GM23338 (cell line): ENCODE data around the gene PCBP2. TPM values are rescaled to one million over a fixed set of nuclear protein-coding genes. Genes with fewer than 3 reads are reported as not detected.

Experiments used
- ATAC-seq: fragments of 200-7000 bp; cut with Tn5 transposase; 3 replicates; pipeline ENCODE4 v1.9.1; 2020
- DNase-seq: peaks from one replicate; pipeline ENCODE4 v3.0.0-alpha.2; 2015; ENCODE audit warnings: low spot score
- H2AFZ ChIP-seq: fragments of 200-600 bp; sonication (generic); 2 replicates; pipeline ENCODE4 v1.8.0; 2016; ENCODE audit warnings: antibody characterized with exemption, mild to moderate bottlenecking, moderate library complexity
- H3F3A ChIP-seq: fragments of 200-600 bp; sonication (generic); replicated peaks from 2 replicates; pipeline ENCODE4 v1.8.0; 2017; ENCODE audit warnings: antibody characterized with exemption, mixed run types, low read depth
- H3K27ac ChIP-seq: fragments of 200-600 bp; sonication (generic); 2 replicates; pipeline ENCODE4 v1.6.1; 2016; ENCODE audit warnings: low read depth
- H3K27me3 ChIP-seq: fragments of 200-600 bp; sonication (generic); 2 replicates; pipeline ENCODE4 v1.8.0; 2016; ENCODE audit warnings: mild to moderate bottlenecking, mixed run types, moderate library complexity; ENCODE audit not compliant: insufficient read depth
- H3K36me3 ChIP-seq: fragments of 200-600 bp; sonication (generic); 2 replicates; pipeline ENCODE4 v1.8.0; 2016; ENCODE audit warnings: mild to moderate bottlenecking; ENCODE audit not compliant: insufficient read depth
- H3K4me1 ChIP-seq: fragments of 200-600 bp; sonication (generic); 2 replicates; pipeline ENCODE4 v1.8.0; 2016; ENCODE audit warnings: mild to moderate bottlenecking, moderate library complexity; ENCODE audit not compliant: insufficient read depth
- H3K4me2 ChIP-seq: fragments of 200-600 bp; sonication (generic); 2 replicates; pipeline ENCODE4 v1.7.1; 2017; ENCODE audit warnings: mixed run types
- H3K4me3 ChIP-seq: fragments of 200-600 bp; sonication (generic); 2 replicates; pipeline ENCODE4 v1.6.1; 2016; ENCODE audit warnings: mixed run types
- H3K79me2 ChIP-seq: fragments of 200-600 bp; sonication (generic); replicated peaks from 2 replicates; pipeline ENCODE4 v1.8.0; 2017; ENCODE audit warnings: mild to moderate bottlenecking; ENCODE audit not compliant: insufficient read depth
- H3K9me2 ChIP-seq: fragments of 200-600 bp; sonication (generic); 2 replicates; pipeline ENCODE4 v1.8.0; 2017; ENCODE audit not compliant: insufficient read depth
- H4K20me1 ChIP-seq: fragments of 200-600 bp; sonication (generic); replicated peaks from 2 replicates; pipeline ENCODE4 v1.8.0; 2017; ENCODE audit warnings: mild to moderate bottlenecking; ENCODE audit not compliant: insufficient read depth
- H3K27ac Mint-ChIP-seq: 2 replicates; pipeline ENCODE4 v1.8.0; 2020; ENCODE audit warnings: inconsistent platforms, mild to moderate bottlenecking, moderate library complexity, mixed read lengths
- H3K27me3 Mint-ChIP-seq: 3 replicates; pipeline ENCODE4 v1.8.0; 2022; ENCODE audit warnings: low read depth, mild to moderate bottlenecking, moderate library complexity, mixed read lengths, inconsistent platforms; ENCODE audit not compliant: insufficient read depth, poor library complexity
- H3K36me3 Mint-ChIP-seq: 3 replicates; pipeline ENCODE4 v1.8.0; 2021; ENCODE audit warnings: low read depth, mild to moderate bottlenecking, inconsistent platforms, moderate library complexity, mixed read lengths
- H3K4me1 Mint-ChIP-seq: 3 replicates; pipeline ENCODE4 v1.8.0; 2020; ENCODE audit warnings: mild to moderate bottlenecking, inconsistent platforms, mixed read lengths
- H3K4me3 Mint-ChIP-seq: 3 replicates; pipeline ENCODE4 v1.8.0; 2021; ENCODE audit warnings: moderate library complexity, mild to moderate bottlenecking, inconsistent platforms, mixed read lengths
- H3K9me3 Mint-ChIP-seq: 3 replicates; pipeline ENCODE4 v1.8.0; 2020; ENCODE audit warnings: moderate library complexity, mild to moderate bottlenecking, inconsistent platforms, mixed read lengths
- CREB1 ChIP-seq: fragments of 250-450 bp; sonication (Bioruptor Pico); IDR thresholded peaks from 2 replicates; pipeline ENCODE4 v1.5.0; 2020; ENCODE audit warnings: low read depth, mild to moderate bottlenecking, moderate library complexity
- CTCF ChIP-seq, 2 experiments: fragments of 200-600 bp in 1 of 2; sonication (generic) in 1 of 2; conservative IDR thresholded peaks; 2 replicates each; pipeline versions ENCODE4 v1.5.1 to v1.6.1; 2016 to 2017; ENCODE audit warnings: antibody characterized with exemption in 2 of 2, low read depth in 2 of 2, mild to moderate bottlenecking in 2 of 2, moderate library complexity in 1 of 2
- ETS1 ChIP-seq: IDR thresholded peaks from 2 replicates; pipeline ENCODE4 v1.6.1; 2016; ENCODE audit warnings: antibody characterized with exemption
- EZH2phosphoT487 ChIP-seq: fragments of 200-600 bp; sonication (generic); IDR thresholded peaks from one replicate; pipeline ENCODE4 v1.8.1; 2018; ENCODE audit warnings: antibody characterized with exemption; ENCODE audit not compliant: unreplicated experiment
- POLR2AphosphoS5 ChIP-seq: IDR thresholded peaks from 2 replicates; pipeline ENCODE4 v1.6.1; 2016; ENCODE audit warnings: antibody characterized with exemption, low read depth
- REST ChIP-seq: IDR thresholded peaks from one replicate; pipeline ENCODE4 v1.6.1; 2018; ENCODE audit warnings: antibody characterized with exemption; ENCODE audit not compliant: unreplicated experiment
- STAT1 ChIP-seq: IDR thresholded peaks from one replicate; pipeline ENCODE4 v1.6.1; 2016; ENCODE audit warnings: antibody characterized with exemption; ENCODE audit not compliant: unreplicated experiment
- polyA plus RNA-seq: library from polyadenylated mRNA; unstranded; fragments of >200 nt; fragmentation: Nextera tagmentation; extraction: Ambion mirVana; gene quantifications from 2 replicates; pipeline ENCODE4 v1.2.1, GENCODE V29; 2016
- total RNA-seq: library from RNA; depleted of rRNA; stranded (reverse); fragments of >200 nt; shearing (Covaris generic); gene quantifications from 2 replicates; pipeline ENCODE4 v1.2.3, GENCODE V29; 2014

PCBP2 gene
- total and polyA plus RNA-seq, 2 experiments from 2014 or later: 397 to 676 TPM

- H3K4me2 ChIP-seq: peak overlapping the region; percentile 84
- peak overlapping the region; percentile 79 for H3K4me3 Mint-ChIP-seq
- no peak for TF ChIP-seq EZH2phosphoT487
- TF ChIP-seq CREB1 (CRISPR knock-in tag): no peak
- peak; percentile 74 for TF ChIP-seq POLR2AphosphoS5
- no peaks in the 10 kb centered on the region for H3K27me3 ChIP-seq
- H3K36me3 ChIP-seq: no peaks in the 10 kb centered on the region; the same call in 1 of the 2 replicates
- H3K27ac Mint-ChIP-seq: peak overlapping the region; percentile 83
- no peaks in the 10 kb centered on the region for H4K20me1 ChIP-seq
- peaks cover 29% of the 10 kb centered on the region for H3K79me2 ChIP-seq
- DNase-seq (peak; percentile 40), ATAC-seq (peak; percentile 68)
- no peaks in the 10 kb centered on the region for H3K9me2 ChIP-seq
- H3K36me3 Mint-ChIP-seq: peaks cover 20% of the 10 kb centered on the region
- H3F3A ChIP-seq: peaks cover 7% of the 10 kb centered on the region
- H3K4me1 Mint-ChIP-seq: peaks cover 47% of the 10 kb centered on the region
- H3K4me1 ChIP-seq: peaks cover 29% of the 10 kb centered on the region
- H2AFZ ChIP-seq: no peak overlapping the region
- H3K27ac ChIP-seq: peak overlapping the region; percentile 82
- peaks cover 15% of the 10 kb centered on the region for H3K27me3 Mint-ChIP-seq
- peaks cover 3% of the 10 kb centered on the region for H3K9me3 Mint-ChIP-seq
- peak overlapping the region; percentile 58 for H3K4me3 ChIP-seq
Observed at GRCh38 chr12:53500142-53500775, 48.4 kb downstream of the PCBP2 start.

GRCh38 chr12:53500776-53501614 lies 49.1 kb downstream of the PCBP2 start, which contains the start of gene TARBP2:
TSS of gene TARBP2 (plus strand) at chr12:53501283. CDS start at chr12:53501409, 126 bp downstream.
- Histone ChIP-seq H3K79me2 (peaks cover 29% of the 10 kb centered on the region), H3K4me1 (peaks cover 25% of the 10 kb centered on the region), H3K36me3 (no peaks in the 10 kb centered on the region; the same call in 1 of the 2 replicates), H3K9me2 (no peaks in the 10 kb centered on the region), H2AFZ (peak within 1 kb of the TSS; percentile 88; the same call in 1 of the 2 replicates), H3K27me3 (no peaks in the 10 kb centered on the region), H4K20me1 (no peaks in the 10 kb centered on the region), H3K4me2 (peak within 1 kb of the TSS; percentile 84), H3F3A (peaks cover 7% of the 10 kb centered on the region), H3K4me3 (peak within 1 kb of the TSS; percentile 68), H3K27ac (peak within 1 kb of the TSS; percentile 86)
- ATAC-seq: peak; percentile 71
- Mint-ChIP-seq H3K27ac (peak within 1 kb of the TSS; percentile 97), H3K4me1 (peaks cover 42% of the 10 kb centered on the region), H3K36me3 (peaks cover 27% of the 10 kb centered on the region), H3K9me3 (peaks cover 3% of the 10 kb centered on the region), H3K4me3 (peak within 1 kb of the TSS; percentile 79), H3K27me3 (peaks cover 22% of the 10 kb centered on the region)
- TF ChIP-seq POLR2AphosphoS5 (peak; percentile 76), REST (no peak), STAT1 (no peak), CTCF (conservative IDR thresholded peaks at IDR 0.05; ENCODE audit: low read depth in 2 of 2) (no peak), CREB1 (CRISPR knock-in tag) (peak; percentile 93), ETS1 (peak; percentile 71)
- DNase-seq: peak; percentile 100
